Lower leg skin (tissue), 3 donors: ENCODE data around the gene TRAF2.

Experiments
- CTCF ChIP-seq, 3 donors: fragments of 450-650 bp; IDR thresholded peaks; one replicate each; pipeline ENCODE4 v1.5.1; 2016; ENCODE audit warnings: antibody characterized with exemption in 3 of 3, mild to moderate bottlenecking in 3 of 3, moderate library complexity in 2 of 3
- POLR2A ChIP-seq, 2 donors: fragments of 450-650 bp; IDR thresholded peaks; one replicate each; pipeline ENCODE4 v1.6.1; 2016 to 2017; ENCODE audit warnings: antibody characterized with exemption in 2 of 2, mild to moderate bottlenecking in 1 of 2, moderate library complexity in 1 of 2

- TF ChIP-seq POLR2A (IDR thresholded peaks at IDR 0.05), result no peak
- TF ChIP-seq CTCF (IDR thresholded peaks at IDR 0.05), result no peak
Observed at GRCh38 chr9:136902259-136902821, 16.0 kb downstream of the TRAF2 start.
